Ovary (tissue), 9 donors: ENCODE results near the gene KCNB1. TPM values are rescaled to one million over a fixed set of nuclear protein-coding genes. Genes with fewer than 3 reads are reported as not detected.

Source experiments
- DNase-seq, 5 donors: peaks; one replicate each; pipeline ENCODE4 v3.0.0-alpha.2; 2019 to 2020
- H3K27ac ChIP-seq, 2 donors: fragments of 200-600 bp; one replicate each; pipeline versions ENCODE4 v1.5.1 to v1.8.0; 2019 to 2022
- H3K27me3 ChIP-seq: fragments of 200-600 bp; one replicate; pipeline ENCODE4 v1.8.0; 2022
- H3K36me3 ChIP-seq: fragments of 200-600 bp; sonication (generic); one replicate; pipeline ENCODE4 v1.5.1; 2019
- H3K4me1 ChIP-seq: one replicate; pipeline ENCODE4 v1.8.1; 2013; ENCODE audit warnings: mild to moderate bottlenecking, moderate library complexity; ENCODE audit not compliant: insufficient read depth
- H3K4me3 ChIP-seq: fragments of 200-600 bp; sonication (generic); one replicate; pipeline ENCODE4 v1.5.1; 2017
- H3K9me3 ChIP-seq, 2 donors: fragments of 200-600 bp in 1 of 2; sonication (generic) in 1 of 2; one replicate each; pipeline versions ENCODE4 v1.5.1 to v1.8.1; 2013 to 2019; ENCODE audit warnings: mild to moderate bottlenecking in 1 of 2, moderate library complexity in 1 of 2
- CTCF ChIP-seq, 3 donors: fragments of 450-650 bp in 2 of 3; fragments of 200-600 bp in 1 of 3; IDR thresholded peaks; one replicate each; pipeline versions ENCODE4 v1.5.1 to v1.8.0; 2016 to 2022; ENCODE audit warnings: antibody characterized with exemption in 3 of 3, mild to moderate bottlenecking in 1 of 3
- EP300 ChIP-seq: sonication (generic); formaldehyde crosslinking; IDR thresholded peaks from one replicate; pipeline ENCODE4 v1.6.1; 2017; ENCODE audit warnings: antibody characterized with exemption
- POLR2A ChIP-seq: fragments of 450-650 bp; IDR thresholded peaks from one replicate; pipeline ENCODE4 v1.6.1; 2017; ENCODE audit warnings: antibody characterized with exemption, mild to moderate bottlenecking, moderate library complexity
- WGBS, 3 donors: extraction: QIAGEN DNeasy Blood & Tissue Kit in 1 of 3; methylation state at CpG; one replicate each; pipeline versions ENCODE4 v1.1.5 to v1.1.7; 2013 to 2017; 5-methylcytosine and 5-hydroxymethylcytosine counted together
- intact Hi-C, 4 donors: fragments of 100-400 bp; cut with DNase I; formaldehyde crosslinking; loops; one replicate each; pipeline versions ENCODE4 v1.11.0 to v1.15.1; 2022 to 2023
- polyA plus RNA-seq, 2 donors: library from polyadenylated mRNA; stranded (reverse); fragments of 200-250 nt in 1 of 2; fragments of 350-450 nt in 1 of 2; fragmentation: Illumina TruSeq in 1 of 2; extraction: RNeasy Lipid Tissue Mini Kit (QIAGEN cat#74804) in 1 of 2; gene quantifications; one replicate each; pipeline ENCODE4 v1.2.3, GENCODE V29; 2013 to 2014
- total RNA-seq, 7 donors: library from RNA; depleted of rRNA in 2 of 7; stranded (reverse); fragments of >200 nt in 2 of 7; fragmentation: NEBNext Ultra II Directional in 3 of 7; extraction: Animal tissue kit (Norgen Biotek cat#: 25700) in 3 of 7; gene quantifications; one replicate each; pipeline versions ENCODE4 v1.1.0 to v1.2.4, GENCODE V29; 2016 to 2023
- donor health status: DM: no; HTN: no; CAD: no; lungs with moderate emphysema.
- donor health status: DM: no; HTN: no; CAD: no.
- donor health status: Bipolar disorder and iron deficiency.
- donor health status: DM: yes; HTN: yes; CAD: no.
- donor health status: DM: no; HTN: no; CAD: no.
- donor health status: DM: yes; HTN: yes; CAD: no.

Gene KCNB1
- total and polyA plus RNA-seq, 9 donors: 0.12 to 5.4 (median 1.3) TPM

- TF ChIP-seq EP300 (no peak), POLR2A (no peak), CTCF (IDR thresholded peaks at IDR 0.05) (no peak)
- Histone ChIP-seq H3K4me3 (peak overlapping the region; percentile 34), H3K27ac (no peak overlapping the region), H3K36me3 (no peaks in the 10 kb centered on the region), H3K27me3 (no peaks in the 10 kb centered on the region), H3K9me3 (no peaks in the 10 kb centered on the region), H3K4me1 (peaks cover 2% of the 10 kb centered on the region)
- WGBS, 3 donors: 1 to 2% (median 1%) methylated on average over 27 of the region's 27 CpGs
- intact Hi-C loops: loop anchor here in 3 of 4 donors (2.0 to 5.0 kb wide), 3 partner anchors 146 to 150 kb away; no protein-coding TSS in a partner anchor
- DNase-seq: no peak
Measured at GRCh38 chr20:49483018-49483695, 689 bp upstream of the KCNB1 start.

- peak overlapping the region; percentile 34 for H3K4me3 ChIP-seq
- TF ChIP-seq EP300 (no peak), CTCF (IDR thresholded peaks at IDR 0.05) (no peak), POLR2A (no peak)
- peak in 2 of 5 donors; percentile 35 to 48 for DNase-seq
- H3K9me3 ChIP-seq: no peaks in the 10 kb centered on the region
- H3K27ac ChIP-seq: no peak overlapping the region
- H3K4me1 ChIP-seq: peaks cover 2% of the 10 kb centered on the region
- H3K36me3 ChIP-seq: no peaks in the 10 kb centered on the region
- 57 to 75% (median 60%) methylated on average over 39 to 46 of the region's 46 CpGs for WGBS, 3 donors
- intact Hi-C loops: loop anchor here in 3 of 4 donors (2.0 to 5.0 kb wide), 3 partner anchors 145 to 149 kb away; no protein-coding TSS in a partner anchor
- no peaks in the 10 kb centered on the region for H3K27me3 ChIP-seq
Measured at GRCh38 chr20:49482173-49482572, 295 bp downstream of the KCNB1 start.

GRCh38 chr20:49481116-49481515, 1.4 kb downstream of the KCNB1 start:
- Histone ChIP-seq H3K9me3 (no peaks in the 10 kb centered on the region), H3K27me3 (no peaks in the 10 kb centered on the region), H3K27ac (no peak overlapping the region), H3K4me1 (peaks cover 2% of the 10 kb centered on the region), H3K4me3 (no peak overlapping the region), H3K36me3 (no peaks in the 10 kb centered on the region)
- WGBS, 3 donors: 70 to 78% (median 70%) methylated on average over 3 of the region's 3 CpGs
- no peak for TF ChIP-seq EP300
- no peak for TF ChIP-seq POLR2A
- TF ChIP-seq CTCF (IDR thresholded peaks at IDR 0.05): no peak
- DNase-seq: no peak
- intact Hi-C loops: loop anchor here in 1 of 4 donors (5.0 kb wide), 1 partner anchor 144 kb away; no protein-coding TSS in a partner anchor

GRCh38 chr20:49480236-49480635, 2.2 kb downstream of the KCNB1 start:
- Histone ChIP-seq H3K4me3 (no peak overlapping the region), H3K27me3 (no peaks in the 10 kb centered on the region), H3K9me3 (no peaks in the 10 kb centered on the region), H3K4me1 (peaks cover 2% of the 10 kb centered on the region), H3K27ac (no peak overlapping the region), H3K36me3 (no peaks in the 10 kb centered on the region)
- TF ChIP-seq POLR2A: no peak
- TF ChIP-seq CTCF (IDR thresholded peaks at IDR 0.05): no peak
- TF ChIP-seq EP300: no peak
- no peak for DNase-seq
- intact Hi-C loops: loop anchor here in 1 of 4 donors (5.0 kb wide), 1 partner anchor 143 kb away; no protein-coding TSS in a partner anchor
- 68 to 79% (median 73%) methylated on average over 3 of the region's 3 CpGs for WGBS, 3 donors
